ENCODE data around the gene ALDH1B1.

GRCh38 chr9:38361473-38361850 lies 31.0 kb upstream of the ALDH1B1 start:
- TF ChIP-seq YY1 (IDR thresholded peaks at IDR 0.05; ENCODE audit: low read depth, low read length) (no peak), TAF1 (IDR thresholded peaks at IDR 0.05; ENCODE audit: borderline replicate concordance, low read depth, low read length) (no peak), ZBTB11 (CRISPR knock-in tag; IDR thresholded peaks at IDR 0.05) (no peak)
